Brain pericyte (primary cell): ENCODE measurements around the gene VWA8.
"Not testable (repeated sequence)": the region's sequence is repeated elsewhere in the genome, so short reads cannot be mapped to it uniquely, and the experiment has no call there.

Experiments used
- DNase-seq: peaks from one replicate; pipeline ENCODE4 v3.0.0-alpha.2; 2012; ENCODE audit warnings: low read depth, low spot score

VWA8 gene

GRCh38 chr13:41588899-41589298 lies 372.0 kb downstream of the VWA8 start:
- DNase-seq: no peak

- DNase-seq: no peak
These were observed 372.5 kb downstream of the VWA8 start for GRCh38 chr13:41588448-41588847.

GRCh38 chr13:41587490-41587889 lies 373.4 kb downstream of the VWA8 start:
- DNase-seq: no peak

GRCh38 chr13:41586216-41586615 lies 374.7 kb downstream of the VWA8 start:
- DNase-seq: no peak

- DNase-seq: no peak
These were observed 378.9 kb downstream of the VWA8 start for GRCh38 chr13:41582027-41582463.

DNA sequence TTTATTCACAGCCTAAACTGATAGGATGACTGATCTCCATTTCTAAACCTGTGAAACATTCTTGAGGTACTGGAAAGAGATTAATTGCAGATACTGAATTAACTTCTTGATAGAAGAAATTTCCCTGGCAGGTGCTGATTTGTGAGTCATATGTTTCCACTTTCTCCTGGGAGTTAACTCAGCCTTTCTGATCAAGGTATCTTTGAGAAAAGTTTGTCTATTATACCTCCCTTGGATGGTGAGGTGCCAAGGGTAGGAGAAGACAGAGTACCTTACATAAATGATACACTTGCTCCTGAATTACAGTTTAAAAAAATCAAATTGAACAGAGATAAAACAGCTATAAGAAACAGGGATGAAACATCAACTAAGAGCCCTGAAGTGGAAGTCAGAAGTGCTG lies 380.6 kb downstream of the VWA8 start:
- DNase-seq: no peak

- no peak for DNase-seq
These were observed 381.0 kb downstream of the VWA8 start for GRCh38 chr13:41579881-41580280.

GRCh38 chr13:41579168-41579567 lies 381.7 kb downstream of the VWA8 start:
- DNase-seq: no peak

GRCh38 chr13:41578371-41578770 lies 382.5 kb downstream of the VWA8 start:
- no peak for DNase-seq

GRCh38 chr13:41577436-41577835 lies 383.5 kb downstream of the VWA8 start:
- no peak for DNase-seq

GRCh38 chr13:41573640-41574039 lies 387.3 kb downstream of the VWA8 start:
- not testable (repeated sequence) for DNase-seq

DNA sequence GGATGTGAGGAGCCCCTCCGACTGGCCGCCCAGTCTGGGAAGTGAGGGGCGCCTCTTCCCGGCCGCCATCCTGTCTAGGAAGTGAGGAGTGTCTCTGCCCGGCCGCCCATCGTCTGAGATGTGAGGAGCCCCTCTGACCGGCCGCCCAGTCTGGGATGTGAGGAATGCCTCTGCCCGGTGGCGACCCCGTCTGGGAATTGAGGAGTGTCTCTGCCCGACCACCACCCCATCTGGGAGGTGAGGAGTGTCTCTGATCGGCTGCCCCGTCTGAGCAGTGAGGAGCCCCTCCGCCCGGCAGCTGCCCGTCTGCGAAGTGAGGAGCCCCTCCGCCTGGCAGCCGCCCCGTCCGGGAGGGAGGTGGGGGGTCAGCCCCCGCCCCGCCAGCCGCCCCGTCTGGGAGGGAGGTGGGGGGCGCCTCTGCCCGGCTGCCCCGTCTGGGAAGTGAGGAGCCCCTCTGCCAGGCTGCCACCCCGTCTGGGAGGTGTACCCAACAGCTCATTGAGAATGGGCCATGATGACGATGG lies 389.0 kb downstream of the VWA8 start:
- not testable (repeated sequence) for DNase-seq

- DNase-seq: no peak
These were observed 391.9 kb downstream of the VWA8 start for GRCh38 chr13:41568972-41569351.

GRCh38 chr13:41568143-41568971 lies 392.6 kb downstream of the VWA8 start:
- no peak for DNase-seq

GRCh38 chr13:41567363-41567762 lies 393.5 kb downstream of the VWA8 start:
- no peak for DNase-seq

GRCh38 chr13:41565846-41566245 lies 395.1 kb downstream of the VWA8 start:
- no peak for DNase-seq

GRCh38 chr13:41565216-41565615 lies 395.7 kb downstream of the VWA8 start:
- peak; percentile 34 for DNase-seq

- no peak for DNase-seq
These were observed 396.9 kb downstream of the VWA8 start for GRCh38 chr13:41563984-41564365.

- peak; percentile 57 for DNase-seq
These were observed 397.4 kb downstream of the VWA8 start for GRCh38 chr13:41563341-41563983.

DNA sequence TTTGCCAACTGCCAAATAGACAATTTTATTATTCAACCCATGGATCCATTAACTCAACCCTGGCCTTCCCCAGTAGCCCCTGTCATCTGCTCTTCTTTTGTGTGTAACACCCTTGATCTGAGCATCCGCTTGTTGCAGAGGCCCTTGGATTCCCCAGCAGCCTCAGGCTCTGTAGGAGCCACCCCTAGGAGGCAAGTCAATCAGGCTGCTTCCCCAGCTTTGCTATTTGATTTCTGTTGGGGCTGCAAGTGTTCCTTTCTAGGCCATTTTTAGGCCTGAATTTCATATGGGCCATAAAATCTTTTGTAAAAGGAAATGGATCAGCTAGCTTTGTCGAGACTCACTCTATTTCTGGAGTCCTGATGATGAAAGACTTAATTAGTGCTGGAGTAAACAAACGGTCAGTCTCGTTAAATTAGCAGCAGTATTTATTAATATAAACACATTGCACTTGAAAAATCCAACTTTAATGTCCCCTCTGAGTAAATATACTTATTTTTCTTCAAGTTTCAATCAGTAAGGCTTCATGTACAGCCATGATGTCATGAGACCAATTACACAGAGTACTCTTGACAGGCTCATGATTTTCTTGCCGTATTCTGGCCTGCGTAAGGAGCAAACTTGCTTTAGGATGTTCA lies 398.2 kb downstream of the VWA8 start:
- DNase-seq: no peak

- DNase-seq: peak; percentile 68
These were observed 398.8 kb downstream of the VWA8 start for GRCh38 chr13:41562083-41562482.

DNA sequence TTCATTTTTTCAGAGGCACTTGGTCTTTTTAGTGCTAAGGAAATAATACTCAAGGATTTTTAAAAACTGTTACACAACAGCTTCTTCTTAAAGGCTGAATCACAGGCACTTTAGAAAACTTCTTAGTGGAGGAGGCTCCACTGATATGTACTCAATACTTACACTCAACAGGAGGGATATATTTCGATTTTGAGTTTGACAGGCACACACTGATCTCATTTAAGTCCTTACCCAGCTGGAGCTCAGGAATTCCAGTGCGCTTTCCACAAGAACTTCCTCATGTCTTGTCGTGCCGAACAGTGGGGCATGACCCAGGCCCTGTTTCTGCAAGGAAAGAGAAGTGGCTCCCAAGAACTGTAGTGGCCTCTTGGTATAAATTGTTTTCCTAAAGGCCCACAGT lies 399.7 kb downstream of the VWA8 start:
- peak; percentile 76 for DNase-seq
